Measurements from ENCODE around the gene PNKD. TPM values are rescaled to one million over a fixed set of nuclear protein-coding genes. Genes with fewer than 3 reads are reported as not detected.
"Not testable (repeated sequence)": the region's sequence is repeated elsewhere in the genome, so short reads cannot be mapped to it uniquely, and the experiment has no call there.

Gene PNKD
- total RNA-seq, 2 experiments from 2014 or later: 30.1 to 31.8 TPM

DNA sequence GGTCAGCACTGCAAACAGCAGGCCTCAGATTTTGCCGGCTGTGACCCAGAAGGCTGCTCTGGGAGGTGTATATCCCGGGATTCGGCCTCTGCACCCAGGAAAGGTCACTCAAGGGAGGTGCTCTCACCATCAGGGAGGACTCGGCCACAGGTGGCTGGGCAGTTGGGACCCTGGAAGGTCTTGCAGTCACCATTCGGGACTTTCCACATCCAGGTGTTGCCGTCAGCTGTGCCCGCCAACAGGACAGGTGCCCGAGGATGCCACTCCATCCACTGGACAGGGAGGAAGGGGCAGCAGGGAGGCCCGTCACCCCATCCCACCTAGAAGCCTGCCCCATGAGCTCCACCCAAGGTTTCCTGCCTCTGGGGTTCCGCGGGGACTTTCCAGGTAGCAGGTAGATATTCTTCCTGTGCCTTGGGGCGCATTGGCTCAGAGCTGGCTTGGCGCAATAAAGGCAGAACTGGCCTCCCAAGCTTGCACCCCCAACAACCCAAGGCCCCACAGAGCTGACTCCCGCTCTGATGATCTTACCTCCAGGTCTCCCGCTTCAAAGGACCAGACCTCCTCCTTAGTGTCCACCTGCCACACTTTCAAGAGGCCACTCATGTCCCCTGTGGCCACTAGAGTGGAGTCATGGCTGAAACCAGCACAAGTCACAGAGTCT lies 3.9 kb upstream of the PNKD start:
- DNase-seq: no peak
- CTCF ChIA-PET: interaction anchor here (1.0 to 3.4 kb wide), 2 partner anchors 8 to 10 kb away, joined by 3 to 17 read pairs; no protein-coding TSS in a partner anchor
- Mint-ChIP-seq H3K9me3 (no peaks in the 10 kb centered on the region), H3K27me3 (no peaks in the 10 kb centered on the region), H3K4me1 (peaks cover 40% of the 10 kb centered on the region), H3K36me3 (ENCODE audit: low read depth) (peaks cover 19% of the 10 kb centered on the region), H3K4me3 (no peak overlapping the region), H3K27ac (no peak overlapping the region)
- POLR2A ChIA-PET: interaction anchor here (1.7 kb wide), 1 partner anchor 12 kb away, joined by 4 read pairs; no protein-coding TSS in a partner anchor

DNA sequence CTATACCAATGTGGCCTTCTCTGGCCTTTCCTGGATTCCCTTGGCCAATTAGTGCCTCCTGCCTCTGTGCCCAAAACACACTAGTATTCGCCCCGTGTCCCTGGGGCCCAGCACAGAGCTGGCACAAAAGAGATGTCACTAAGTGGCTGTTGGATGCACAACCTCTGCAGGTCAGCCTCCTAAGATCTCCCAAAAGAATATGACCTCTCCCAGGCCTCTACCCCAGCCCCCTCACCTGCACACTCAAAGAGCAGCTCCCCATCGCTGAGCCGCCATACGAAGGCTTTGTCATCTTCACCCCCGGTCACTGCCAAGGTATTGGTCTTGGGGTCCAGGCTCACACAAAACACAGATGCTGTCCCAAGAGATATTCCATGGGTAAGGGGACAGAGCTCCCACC lies 3.1 kb upstream of the PNKD start:
- POLR2A ChIA-PET: interaction anchor here (1.0 to 1.7 kb wide), 3 partner anchors 12 to 49 kb away, joined by 3 to 4 read pairs (median 3); no protein-coding TSS in a partner anchor
- CTCF ChIA-PET: interaction anchor here (1.0 to 3.4 kb wide), 3 partner anchors 9 to 35 kb away, joined by 3 to 17 read pairs (median 4); no protein-coding TSS in a partner anchor
- no peak overlapping the region for H3K4me3 Mint-ChIP-seq

DNA sequence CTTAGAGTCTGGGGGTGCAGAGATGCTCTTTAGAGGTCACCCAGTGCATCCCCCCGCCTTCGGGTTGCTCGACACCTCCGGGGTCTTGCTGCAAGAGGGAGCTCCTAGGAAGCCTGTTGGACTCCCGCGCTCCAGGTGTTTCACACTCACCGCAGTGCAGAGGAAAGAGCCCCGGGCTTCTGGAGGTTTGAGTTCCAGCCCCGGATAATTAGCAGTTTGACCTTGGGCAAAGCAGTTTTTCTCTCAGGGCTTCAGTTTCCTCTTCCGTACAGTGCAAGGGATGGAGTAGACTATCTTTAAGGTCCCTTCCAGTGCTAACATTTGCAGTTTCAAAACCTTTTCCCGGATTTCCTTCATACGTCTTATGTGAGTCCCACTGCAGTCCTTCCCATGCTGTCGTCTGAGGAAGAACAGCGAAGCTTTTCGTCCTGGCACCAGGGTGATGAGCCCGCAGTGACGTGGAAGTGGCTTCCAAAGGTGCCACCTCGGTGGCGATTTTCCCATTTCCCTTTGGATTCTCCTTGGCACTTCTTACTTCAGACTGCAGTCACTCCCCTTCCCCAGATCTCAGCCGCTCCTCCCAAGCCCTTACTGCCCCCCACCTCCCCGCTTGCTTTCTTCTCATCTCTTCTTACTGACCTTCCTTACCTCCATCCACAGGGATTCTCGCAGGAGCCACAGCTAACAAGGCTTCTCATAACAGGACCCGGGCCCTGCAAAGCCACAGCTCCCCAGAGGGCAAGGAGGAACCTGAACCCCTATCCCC lies 585 bp downstream of the PNKD start:
- Mint-ChIP-seq H3K36me3 (ENCODE audit: low read depth) (peaks cover 46% of the 10 kb centered on the region), H3K4me1 (peaks cover 49% of the 10 kb centered on the region), H3K27me3 (no peaks in the 10 kb centered on the region), H3K27ac (peak overlapping the region; percentile 75), H3K4me3 (peak overlapping the region; percentile 89), H3K9me3 (no peaks in the 10 kb centered on the region)
- no peak for DNase-seq
- ChIA-PET POLR2A (interaction anchor here (0.6 to 10.7 kb wide), 13 partner anchors 13 to 141 kb away, joined by 3 to 299 read pairs (median 5); partner anchors contain the start of genes ARPC2, CATIP and TMBIM1), CTCF (interaction anchor here (0.7 to 6.8 kb wide), 27 partner anchors 13 to 203 kb away, joined by 3 to 126 read pairs (median 5); partner anchors contain the start of genes CATIP, CXCR1 and TMBIM1)

More for the DNA sequence above, 3.1 kb upstream of the PNKD start:
- Mint-ChIP-seq H3K27ac (no peak overlapping the region), H3K4me1 (peaks cover 48% of the 10 kb centered on the region), H3K36me3 (ENCODE audit: low read depth) (peaks cover 26% of the 10 kb centered on the region), H3K9me3 (no peaks in the 10 kb centered on the region), H3K27me3 (no peaks in the 10 kb centered on the region)
- no peak for DNase-seq

DNA sequence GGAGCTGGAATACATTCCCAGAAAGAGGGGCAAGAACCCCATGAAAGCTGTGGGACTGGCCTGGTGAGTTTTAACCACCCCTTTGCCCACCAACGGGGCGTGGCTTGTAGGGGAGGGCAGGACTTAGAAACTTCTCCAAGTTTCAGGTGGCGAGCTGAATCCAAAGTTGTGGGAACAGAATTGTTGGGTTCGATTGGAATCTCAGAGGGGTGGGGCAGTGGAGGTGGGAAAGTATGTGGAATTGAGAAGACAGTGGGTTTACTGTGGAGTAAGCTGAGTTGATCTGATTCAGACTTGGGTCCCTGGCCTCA lies 1.1 kb downstream of the PNKD start:
- CTCF ChIA-PET: interaction anchor here (1.1 to 6.8 kb wide), 15 partner anchors 14 to 202 kb away, joined by 3 to 126 read pairs (median 5); partner anchors contain the start of genes CATIP, CXCR1 and TMBIM1
- POLR2A ChIA-PET: interaction anchor here (0.6 to 10.7 kb wide), 7 partner anchors 14 to 140 kb away, joined by 3 to 299 read pairs (median 3); partner anchors contain the start of genes CATIP and TMBIM1
- DNase-seq: no peak
- Mint-ChIP-seq H3K27ac (no peak overlapping the region), H3K36me3 (ENCODE audit: low read depth) (peaks cover 49% of the 10 kb centered on the region), H3K9me3 (no peaks in the 10 kb centered on the region), H3K27me3 (no peaks in the 10 kb centered on the region), H3K4me3 (peak overlapping the region; percentile 89), H3K4me1 (peaks cover 49% of the 10 kb centered on the region)

DNA sequence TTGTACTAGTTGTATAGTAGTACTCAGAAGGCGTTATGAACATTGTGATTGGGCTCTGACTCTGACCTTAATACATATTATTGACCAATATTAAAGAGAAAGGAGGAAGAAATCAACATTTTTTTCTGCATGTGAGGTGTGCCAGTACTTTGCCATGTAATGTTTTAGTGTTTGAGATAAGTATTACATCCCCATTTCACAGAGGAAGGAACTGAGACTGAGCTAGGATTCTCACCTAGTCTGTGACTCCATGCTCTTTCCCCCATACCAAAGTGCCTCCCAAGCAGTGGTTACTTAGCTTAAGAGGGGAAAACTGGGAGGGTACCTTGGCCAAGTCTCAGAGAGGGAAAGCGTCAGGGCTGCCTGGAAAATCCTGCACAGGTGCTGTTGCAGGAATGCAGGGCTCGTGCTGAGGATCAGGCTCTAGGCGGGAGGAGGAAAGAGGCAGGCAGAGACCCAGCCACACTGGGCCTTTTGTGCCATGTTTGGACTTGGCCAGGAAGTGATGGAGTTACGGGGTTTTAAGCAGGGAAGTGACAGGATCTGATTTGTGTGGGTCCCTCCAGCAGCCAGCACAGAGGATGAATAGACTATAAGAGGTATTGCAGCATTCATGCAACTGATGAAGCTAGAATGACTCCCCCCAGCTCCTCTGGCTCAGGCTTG lies 1.7 kb downstream of the PNKD start:
- H3K9me3 Mint-ChIP-seq: no peaks in the 10 kb centered on the region
- peaks cover 50% of the 10 kb centered on the region for H3K36me3 Mint-ChIP-seq (ENCODE audit: low read depth)

DNA sequence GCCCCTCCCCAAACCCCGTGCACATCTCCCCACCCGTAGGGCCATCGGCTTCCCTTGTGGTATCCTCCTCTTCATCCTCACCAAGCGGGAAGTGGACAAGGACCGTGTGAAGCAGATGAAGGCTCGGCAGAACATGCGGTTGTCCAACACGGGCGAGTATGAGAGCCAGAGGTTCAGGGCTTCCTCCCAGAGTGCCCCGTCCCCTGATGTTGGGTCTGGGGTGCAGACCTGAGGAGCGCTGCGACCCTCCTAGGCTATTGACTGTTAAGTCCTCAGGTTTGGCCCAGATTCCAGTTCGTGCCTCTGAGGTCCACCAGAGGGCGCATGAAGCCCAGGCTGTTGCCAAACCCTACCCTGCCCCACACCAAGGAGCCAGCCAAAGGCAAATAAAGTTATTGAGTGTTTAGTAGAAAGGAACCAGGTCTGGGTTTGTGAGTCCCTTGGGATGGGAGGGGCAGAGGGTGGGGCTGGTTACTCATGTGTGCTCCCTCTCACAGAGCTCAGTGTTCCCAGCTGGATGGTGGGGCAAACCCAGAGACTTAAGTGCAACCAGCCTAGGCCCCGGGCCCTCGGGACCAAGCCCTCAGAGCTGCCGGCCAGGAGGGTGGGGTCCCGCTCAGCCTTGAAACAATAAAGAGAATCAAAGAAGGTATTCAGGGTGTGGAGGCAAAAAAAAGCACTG lies 2.4 kb downstream of the PNKD start:
- H3K27me3 Mint-ChIP-seq: no peaks in the 10 kb centered on the region
- ChIA-PET CTCF (interaction anchor here (0.6 to 6.8 kb wide), 26 partner anchors 9 to 435 kb away, joined by 3 to 126 read pairs (median 4); partner anchors contain the start of genes BCS1L, CATIP, CXCR1 and TMBIM1), POLR2A (interaction anchor here (2.9 to 10.7 kb wide), 2 partner anchors 18 to 124 kb away, joined by 19 to 299 read pairs; partner anchors contain the start of gene TMBIM1)
- peaks cover 42% of the 10 kb centered on the region for H3K4me1 Mint-ChIP-seq
- peak; percentile 81 for DNase-seq
- H3K36me3 Mint-ChIP-seq (ENCODE audit: low read depth): peaks cover 53% of the 10 kb centered on the region
- H3K27ac Mint-ChIP-seq: peak overlapping the region; percentile 47
- no peaks in the 10 kb centered on the region for H3K9me3 Mint-ChIP-seq
- no peak overlapping the region for H3K4me3 Mint-ChIP-seq

More for the DNA sequence above, 1.7 kb downstream of the PNKD start:
- no peak for DNase-seq
- peak overlapping the region; percentile 89 for H3K4me3 Mint-ChIP-seq
- H3K27ac Mint-ChIP-seq: peak overlapping the region; percentile 47
- CTCF ChIA-PET: interaction anchor here (0.7 to 6.8 kb wide), 16 partner anchors 13 to 201 kb away, joined by 3 to 126 read pairs (median 4); partner anchors contain the start of genes CATIP, CXCR1 and TMBIM1
- H3K4me1 Mint-ChIP-seq: peaks cover 49% of the 10 kb centered on the region
- POLR2A ChIA-PET: interaction anchor here (0.8 to 10.7 kb wide), 6 partner anchors 15 to 140 kb away, joined by 3 to 299 read pairs (median 5); partner anchors contain the start of genes CATIP and TMBIM1
- H3K27me3 Mint-ChIP-seq: no peaks in the 10 kb centered on the region

DNA sequence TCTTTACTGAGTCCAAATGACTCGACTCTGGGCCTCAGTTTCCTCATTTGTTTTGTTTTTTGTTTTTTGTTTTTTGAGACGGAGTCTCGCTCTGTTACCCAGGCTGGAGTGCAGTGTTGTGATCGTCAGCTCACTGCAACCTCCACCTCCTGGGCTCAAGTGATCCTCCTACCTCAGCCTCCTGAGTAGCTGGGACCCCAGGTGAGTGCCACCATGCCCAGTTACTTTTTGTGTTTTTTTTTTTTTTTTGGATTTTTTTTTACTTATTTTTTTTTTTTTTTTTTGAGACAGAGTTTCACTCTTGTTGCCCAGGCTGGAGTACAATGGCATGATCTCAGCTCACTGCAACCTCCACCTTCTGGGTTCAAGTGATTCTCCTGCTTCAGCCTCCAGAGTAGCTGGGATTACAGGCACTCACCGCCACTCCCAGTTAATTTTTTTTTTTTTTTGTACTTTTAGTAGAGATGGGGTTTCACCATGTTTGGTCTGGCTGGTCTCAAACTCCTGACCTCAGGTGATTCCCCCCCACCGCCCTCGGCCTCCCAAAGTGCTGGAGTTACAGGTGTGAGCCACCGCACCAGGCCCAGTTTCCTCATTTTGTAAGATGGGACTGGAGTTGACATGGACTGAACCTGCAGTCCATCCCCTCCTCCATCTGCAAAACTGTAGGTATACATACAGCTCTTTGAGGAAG lies 3.0 kb downstream of the PNKD start:
- CTCF ChIA-PET: interaction anchor here (0.6 to 6.8 kb wide), 17 partner anchors 9 to 434 kb away, joined by 3 to 126 read pairs (median 3); partner anchors contain the start of genes BCS1L, CATIP, TMBIM1 and ZNF142
- DNase-seq, H3K4me3 Mint-ChIP-seq, H3K9me3 Mint-ChIP-seq, H3K27me3 Mint-ChIP-seq: not testable (repeated sequence)
- Mint-ChIP-seq H3K36me3 (ENCODE audit: low read depth) (peaks cover 56% of the 10 kb centered on the region), H3K27ac (peak overlapping the region; percentile 30), H3K4me1 (peaks cover 41% of the 10 kb centered on the region)
- POLR2A ChIA-PET: interaction anchor here (10.7 kb wide), 1 partner anchor 17 kb away, joined by 299 read pairs; the partner anchor contains the start of gene TMBIM1

DNA sequence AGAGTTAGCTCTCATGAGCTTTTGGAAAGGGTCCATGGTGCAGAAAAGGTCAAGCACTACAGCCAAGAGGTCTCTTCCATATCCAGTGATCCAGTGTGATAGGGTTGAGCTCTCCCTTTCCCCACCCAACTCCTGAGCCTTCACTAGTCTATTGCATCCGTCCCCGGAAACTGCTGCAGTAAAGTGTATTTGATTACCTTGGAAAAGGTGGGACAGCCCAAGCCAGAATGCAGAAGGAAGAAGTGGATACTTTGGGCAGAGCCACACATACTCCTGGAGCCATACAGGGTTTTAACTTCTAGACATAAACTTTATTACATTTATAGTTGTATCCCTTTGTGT lies 3.6 kb downstream of the PNKD start:
- Mint-ChIP-seq H3K36me3 (ENCODE audit: low read depth) (peaks cover 58% of the 10 kb centered on the region), H3K27me3 (no peaks in the 10 kb centered on the region), H3K4me3 (no peak overlapping the region), H3K4me1 (peaks cover 41% of the 10 kb centered on the region), H3K27ac (peak overlapping the region; percentile 30), H3K9me3 (no peaks in the 10 kb centered on the region)
- no peak for DNase-seq
- POLR2A ChIA-PET: interaction anchor here (0.6 to 10.7 kb wide), 2 partner anchors 17 to 86 kb away, joined by 3 to 299 read pairs; partner anchors contain the start of gene TMBIM1
- CTCF ChIA-PET: interaction anchor here (0.6 to 6.8 kb wide), 11 partner anchors 8 to 389 kb away, joined by 3 to 126 read pairs (median 5); partner anchors contain the start of genes BCS1L, CATIP, TMBIM1 and ZNF142

DNA sequence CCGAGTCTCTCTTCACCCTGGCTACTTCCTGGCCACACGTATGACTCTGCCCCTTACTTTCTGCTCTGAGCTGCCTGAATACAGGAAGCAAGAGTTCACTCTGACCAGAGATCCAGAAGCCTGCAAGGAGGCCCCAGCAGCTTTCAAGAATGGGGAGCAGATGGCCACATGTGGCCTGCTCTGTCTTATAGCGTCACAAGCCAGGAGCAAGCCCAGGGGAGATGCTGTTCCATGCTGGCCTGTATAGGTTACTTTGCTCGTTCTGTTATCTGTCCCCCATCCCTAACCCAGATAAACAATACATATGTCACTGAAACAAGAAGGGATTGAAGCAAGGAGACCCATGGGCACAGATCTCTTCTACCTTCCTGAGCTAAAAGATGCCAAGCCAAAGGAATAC lies 4.3 kb downstream of the PNKD start:
- no peak overlapping the region for H3K4me3 Mint-ChIP-seq
- POLR2A ChIA-PET: interaction anchor here (0.6 to 10.7 kb wide), 3 partner anchors 16 to 122 kb away, joined by 3 to 299 read pairs (median 11); partner anchors contain the start of gene TMBIM1
- H3K9me3 Mint-ChIP-seq: no peaks in the 10 kb centered on the region
- H3K36me3 Mint-ChIP-seq (ENCODE audit: low read depth): peaks cover 62% of the 10 kb centered on the region
- H3K4me1 Mint-ChIP-seq: peaks cover 34% of the 10 kb centered on the region
- DNase-seq: no peak
- H3K27me3 Mint-ChIP-seq: no peaks in the 10 kb centered on the region
- CTCF ChIA-PET: interaction anchor here (0.9 to 6.8 kb wide), 6 partner anchors 8 to 82 kb away, joined by 4 to 126 read pairs (median 26); partner anchors contain the start of genes CATIP and TMBIM1
- H3K27ac Mint-ChIP-seq: peak overlapping the region; percentile 12

DNA sequence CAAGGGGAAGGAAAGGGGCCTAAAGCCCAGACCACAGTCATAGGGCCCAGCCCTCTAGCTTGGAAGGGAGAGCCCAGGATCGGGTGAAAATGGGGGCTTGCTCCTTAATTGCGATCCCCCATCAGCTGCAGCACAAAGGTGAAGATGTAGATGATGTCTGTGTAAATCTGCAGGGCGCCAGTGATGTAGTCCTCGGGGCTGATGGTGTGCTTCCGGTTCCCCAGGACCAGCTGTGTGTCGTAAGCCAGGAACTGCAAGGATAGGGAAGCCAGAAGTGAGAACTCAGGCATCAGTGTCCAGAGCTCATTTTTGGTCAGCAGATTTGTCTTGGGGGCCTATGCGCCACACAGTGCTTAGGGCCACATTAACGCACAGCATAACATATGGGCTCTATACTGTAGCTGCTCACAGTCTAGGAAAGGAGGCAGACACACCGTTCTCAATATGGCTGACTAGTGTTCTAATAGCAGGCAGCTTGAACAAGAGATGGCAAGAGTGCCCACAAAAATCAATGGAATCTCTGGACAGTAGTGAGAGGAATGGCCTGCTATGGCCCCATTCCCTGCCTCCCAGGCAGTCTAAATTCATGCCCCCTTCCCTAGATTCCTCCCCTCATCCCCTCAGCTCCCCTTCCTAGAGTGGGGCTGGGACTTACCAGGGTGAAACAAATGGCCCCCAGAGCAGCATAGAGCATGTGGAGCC lies 5.2 kb downstream of the PNKD start:
- peaks cover 31% of the 10 kb centered on the region for H3K4me1 Mint-ChIP-seq
- no peak for DNase-seq
- H3K9me3 Mint-ChIP-seq: no peaks in the 10 kb centered on the region
- H3K27me3 Mint-ChIP-seq: no peaks in the 10 kb centered on the region
- H3K36me3 Mint-ChIP-seq (ENCODE audit: low read depth): peaks cover 70% of the 10 kb centered on the region
- H3K27ac Mint-ChIP-seq: no peak overlapping the region
- CTCF ChIA-PET: interaction anchor here (0.6 to 6.8 kb wide), 7 partner anchors 10 to 121 kb away, joined by 3 to 126 read pairs (median 4); partner anchors contain the start of genes CATIP and TMBIM1
- H3K4me3 Mint-ChIP-seq: no peak overlapping the region
- POLR2A ChIA-PET: interaction anchor here (0.9 to 10.7 kb wide), 3 partner anchors 15 to 121 kb away, joined by 3 to 299 read pairs (median 11); partner anchors contain the start of gene TMBIM1
